ENCODE results near the gene UGT2A1. TPM values are rescaled to one million over a fixed set of nuclear protein-coding genes. Genes with fewer than 3 reads are reported as not detected.

The UGT2A1 gene
- total RNA-seq, 4 donors from 2014 or later, result not detected

DNA sequence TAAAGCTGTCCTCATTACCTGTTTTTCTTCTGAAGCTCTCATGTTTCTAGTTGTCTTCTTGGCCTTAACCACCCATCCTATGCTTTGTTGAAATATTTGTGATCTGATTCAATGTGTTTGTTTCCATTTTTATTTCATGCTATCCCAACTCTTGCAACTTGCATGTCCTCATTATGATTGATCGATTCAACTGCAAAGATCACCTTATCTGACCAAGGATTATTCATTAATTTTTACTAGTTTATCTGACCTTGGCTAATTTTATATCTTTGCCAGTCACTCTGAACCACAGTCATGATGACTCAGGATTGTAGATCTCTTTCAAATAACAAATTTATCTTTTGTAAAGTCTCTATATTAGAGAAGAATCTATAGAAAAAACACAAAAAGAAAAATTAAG lies 84.3 kb downstream of the UGT2A1 start:
- WGBS, 2 donors, result 93 to 100% methylated on average over 1 of the region's 1 CpG
- Histone ChIP-seq H3K4me3 (no peak overlapping the region), H3K27ac (no peak overlapping the region), H3K4me1 (no peaks in the 10 kb centered on the region), H3K9me3 (no peaks in the 10 kb centered on the region), H3K36me3 (no peaks in the 10 kb centered on the region), H3K27me3 (no peaks in the 10 kb centered on the region)
- no peak for DNase-seq
- intact Hi-C loops (cut with DNase I), result no loop called here
- TF ChIP-seq, protein P1, sequence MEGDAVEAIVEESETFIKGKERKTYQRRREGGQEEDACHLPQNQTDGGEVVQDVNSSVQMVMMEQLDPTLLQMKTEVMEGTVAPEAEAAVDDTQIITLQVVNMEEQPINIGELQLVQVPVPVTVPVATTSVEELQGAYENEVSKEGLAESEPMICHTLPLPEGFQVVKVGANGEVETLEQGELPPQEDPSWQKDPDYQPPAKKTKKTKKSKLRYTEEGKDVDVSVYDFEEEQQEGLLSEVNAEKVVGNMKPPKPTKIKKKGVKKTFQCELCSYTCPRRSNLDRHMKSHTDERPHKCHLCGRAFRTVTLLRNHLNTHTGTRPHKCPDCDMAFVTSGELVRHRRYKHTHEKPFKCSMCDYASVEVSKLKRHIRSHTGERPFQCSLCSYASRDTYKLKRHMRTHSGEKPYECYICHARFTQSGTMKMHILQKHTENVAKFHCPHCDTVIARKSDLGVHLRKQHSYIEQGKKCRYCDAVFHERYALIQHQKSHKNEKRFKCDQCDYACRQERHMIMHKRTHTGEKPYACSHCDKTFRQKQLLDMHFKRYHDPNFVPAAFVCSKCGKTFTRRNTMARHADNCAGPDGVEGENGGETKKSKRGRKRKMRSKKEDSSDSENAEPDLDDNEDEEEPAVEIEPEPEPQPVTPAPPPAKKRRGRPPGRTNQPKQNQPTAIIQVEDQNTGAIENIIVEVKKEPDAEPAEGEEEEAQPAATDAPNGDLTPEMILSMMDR (IDR thresholded peaks at IDR 0.05), result no peak
- no peak for TF ChIP-seq POLR2A (IDR thresholded peaks at IDR 0.05)

DNA sequence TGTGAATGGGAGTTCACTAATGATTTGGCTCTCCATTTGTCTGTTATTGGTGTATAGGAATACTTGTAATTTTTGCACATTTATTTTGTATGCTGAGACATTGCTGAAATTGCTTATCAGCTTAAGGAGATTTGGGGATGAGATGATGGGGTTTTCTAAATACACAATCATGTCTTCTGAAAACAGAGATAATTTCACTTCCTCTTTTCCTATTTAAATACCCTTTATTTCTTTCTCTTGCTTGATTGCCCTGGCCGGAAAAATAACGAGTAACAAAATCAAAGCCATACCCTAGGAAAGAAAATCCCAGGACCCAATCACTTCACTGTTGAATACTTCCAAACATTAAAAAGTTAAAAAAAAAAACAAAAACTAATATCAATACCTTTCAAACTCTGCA lies 89.6 kb downstream of the UGT2A1 start:
- intact Hi-C loops (cut with DNase I), result no loop called here
- H3K36me3 ChIP-seq, result no peaks in the 10 kb centered on the region
- WGBS, 2 donors, result 60 to 74% methylated on average over 2 of the region's 2 CpGs
- no peak overlapping the region for H3K4me3 ChIP-seq
- no peak for DNase-seq
- H3K27me3 ChIP-seq, result no peaks in the 10 kb centered on the region
- H3K9me3 ChIP-seq, result no peaks in the 10 kb centered on the region
- H3K27ac ChIP-seq, result no peak overlapping the region
- no peaks in the 10 kb centered on the region for H3K4me1 ChIP-seq
- TF ChIP-seq, protein P1 (IDR thresholded peaks at IDR 0.05), result no peak

GRCh38 chr4:69549651-69550050 lies 103.4 kb downstream of the UGT2A1 start:
- no peaks in the 10 kb centered on the region for H3K4me1 ChIP-seq
- H3K36me3 ChIP-seq, result no peaks in the 10 kb centered on the region
- no peak overlapping the region for H3K4me3 ChIP-seq
- no peak for DNase-seq
- intact Hi-C loops (cut with DNase I), result no loop called here
- no peaks in the 10 kb centered on the region for H3K9me3 ChIP-seq
- TF ChIP-seq, protein P1 (IDR thresholded peaks at IDR 0.05), result no peak
- TF ChIP-seq POLR2A (IDR thresholded peaks at IDR 0.05), result no peak
- no peaks in the 10 kb centered on the region for H3K27me3 ChIP-seq
- 61 to 63% methylated on average over 2 of the region's 2 CpGs for WGBS, 2 donors
- no peak overlapping the region for H3K27ac ChIP-seq

DNA sequence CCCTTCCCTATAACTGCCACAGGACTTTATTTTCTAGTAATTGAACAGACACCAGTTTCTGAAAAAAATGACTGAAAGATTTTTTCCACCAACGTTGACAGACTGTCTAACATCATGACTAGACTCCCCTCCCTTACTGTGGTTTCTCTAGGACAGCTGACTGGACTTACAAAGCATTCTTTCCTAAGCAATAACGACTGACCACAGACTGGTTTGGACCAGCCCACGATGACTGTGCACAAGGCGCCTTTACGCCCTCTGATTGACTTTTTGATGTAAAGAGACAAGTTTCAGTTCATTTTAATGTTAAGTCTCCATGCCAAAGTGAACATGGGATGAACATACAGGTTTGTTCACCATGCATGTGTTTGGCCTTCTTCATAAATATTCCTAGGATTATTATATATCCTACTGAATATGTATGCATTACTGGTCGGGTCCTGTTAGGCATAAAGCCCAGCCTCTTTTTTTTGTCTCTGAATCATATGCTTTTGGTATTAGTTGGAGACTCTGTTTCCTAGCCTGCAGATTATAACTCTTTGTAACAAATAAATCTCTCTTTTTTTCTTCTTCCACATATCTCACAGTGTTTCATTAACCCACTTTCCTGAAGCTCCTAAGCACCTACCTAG lies 106.8 kb downstream of the UGT2A1 start:
- WGBS, 2 donors, result 51% methylated on average over 6 of the region's 6 CpGs
- no peaks in the 10 kb centered on the region for H3K27me3 ChIP-seq
- intact Hi-C loops (cut with DNase I), result no loop called here

More for the DNA sequence above, 106.8 kb downstream of the UGT2A1 start:
- DNase-seq, result no peak
- H3K36me3 ChIP-seq, result no peaks in the 10 kb centered on the region
- H3K9me3 ChIP-seq, result no peaks in the 10 kb centered on the region
- no peak overlapping the region for H3K4me3 ChIP-seq
- no peak overlapping the region for H3K27ac ChIP-seq
- no peaks in the 10 kb centered on the region for H3K4me1 ChIP-seq
- no peak for TF ChIP-seq POLR2A (IDR thresholded peaks at IDR 0.05)
- TF ChIP-seq, protein P1 (IDR thresholded peaks at IDR 0.05), result no peak

Small RNAs within 50 kb of the gene (small RNA-seq; reads per million reads assigned to genes)
- 0 reads per million in 4 donors for gene UGT2A2

Other genes with a start within 250 kb of the UGT2A1 start
- gene UGT2B4, start 157.3 kb downstream of the UGT2A1 start, total RNA-seq, result not detected
- not detected for gene UGT2A2, start 13.6 kb downstream of the UGT2A1 start, total RNA-seq
- 1 to 10 TPM in 2 of 4 donors, under 1 TPM in 2; 0.57 to 1.7 (median 1.0) TPM for gene SULT1B1, start 107.4 kb upstream of the UGT2A1 start, total RNA-seq
- 10 to 100 TPM in 1 of 4 donors, under 1 TPM in 1, not detected in 2; 0.61 to 13.5 TPM for gene SULT1E1, start 206.9 kb upstream of the UGT2A1 start, total RNA-seq